Rectal smooth muscle tissue (tissue), 1 donor: Measurements from ENCODE around the gene RSPO1.

Source experiments
- H3K27ac ChIP-seq: one replicate; pipeline ENCODE4 v1.7.0; 2013; ENCODE audit warnings: low read depth, low read length, inconsistent platforms
- H3K27me3 ChIP-seq: one replicate; pipeline ENCODE4 v1.7.0; 2013; ENCODE audit warnings: low read length; ENCODE audit not compliant: control insufficient read depth, insufficient read depth
- H3K36me3 ChIP-seq: one replicate; pipeline ENCODE4 v1.7.0; 2013; ENCODE audit warnings: low read length; ENCODE audit not compliant: control insufficient read depth, insufficient read depth
- H3K4me1 ChIP-seq: one replicate; pipeline ENCODE4 v1.7.0; 2013; ENCODE audit warnings: low read length; ENCODE audit not compliant: control insufficient read depth, insufficient read depth
- H3K4me3 ChIP-seq: one replicate; pipeline ENCODE4 v1.7.0; 2013; ENCODE audit warnings: low read length
- H3K9ac ChIP-seq: one replicate; pipeline ENCODE4 v1.7.0; 2013; ENCODE audit warnings: low read length

RSPO1 gene

GRCh38 chr1:37652976-37653375 lies 18.3 kb upstream of the RSPO1 start:
- H3K9ac ChIP-seq: no peak overlapping the region
- no peak overlapping the region for H3K27ac ChIP-seq
- H3K27me3 ChIP-seq: no peaks in the 10 kb centered on the region
- H3K36me3 ChIP-seq: no peaks in the 10 kb centered on the region
- no peaks in the 10 kb centered on the region for H3K4me1 ChIP-seq
- no peak overlapping the region for H3K4me3 ChIP-seq

- no peaks in the 10 kb centered on the region for H3K36me3 ChIP-seq
- H3K4me3 ChIP-seq: no peak overlapping the region
- no peak overlapping the region for H3K27ac ChIP-seq
- no peaks in the 10 kb centered on the region for H3K4me1 ChIP-seq
- H3K9ac ChIP-seq: no peak overlapping the region
- H3K27me3 ChIP-seq: no peaks in the 10 kb centered on the region
Measured at GRCh38 chr1:37651803-37652202, 17.1 kb upstream of the RSPO1 start.

- Histone ChIP-seq H3K27me3 (no peaks in the 10 kb centered on the region), H3K36me3 (no peaks in the 10 kb centered on the region), H3K4me1 (no peaks in the 10 kb centered on the region), H3K4me3 (no peak overlapping the region), H3K27ac (no peak overlapping the region), H3K9ac (no peak overlapping the region)
Measured at GRCh38 chr1:37650721-37651120, 16.0 kb upstream of the RSPO1 start.

GRCh38 chr1:37650173-37650572 lies 15.5 kb upstream of the RSPO1 start:
- no peaks in the 10 kb centered on the region for H3K4me1 ChIP-seq
- no peaks in the 10 kb centered on the region for H3K27me3 ChIP-seq
- no peak overlapping the region for H3K27ac ChIP-seq
- H3K36me3 ChIP-seq: no peaks in the 10 kb centered on the region
- H3K9ac ChIP-seq: no peak overlapping the region
- H3K4me3 ChIP-seq: no peak overlapping the region

- Histone ChIP-seq H3K9ac (no peak overlapping the region), H3K36me3 (no peaks in the 10 kb centered on the region), H3K27ac (no peak overlapping the region), H3K4me1 (no peaks in the 10 kb centered on the region), H3K27me3 (no peaks in the 10 kb centered on the region), H3K4me3 (no peak overlapping the region)
Measured at GRCh38 chr1:37647281-37647680, 12.6 kb upstream of the RSPO1 start.

GRCh38 chr1:37641059-37641458 lies 6.4 kb upstream of the RSPO1 start:
- Histone ChIP-seq H3K27me3 (peaks cover 4% of the 10 kb centered on the region), H3K36me3 (no peaks in the 10 kb centered on the region), H3K27ac (no peak overlapping the region), H3K9ac (no peak overlapping the region), H3K4me1 (no peaks in the 10 kb centered on the region), H3K4me3 (no peak overlapping the region)

GRCh38 chr1:37636435-37636834 lies 1.7 kb upstream of the RSPO1 start:
- Histone ChIP-seq H3K27me3 (peaks cover 35% of the 10 kb centered on the region), H3K36me3 (no peaks in the 10 kb centered on the region), H3K27ac (no peak overlapping the region), H3K4me3 (no peak overlapping the region), H3K4me1 (no peaks in the 10 kb centered on the region), H3K9ac (no peak overlapping the region)

- H3K27ac ChIP-seq: no peak overlapping the region
- no peak overlapping the region for H3K4me3 ChIP-seq
- no peaks in the 10 kb centered on the region for H3K36me3 ChIP-seq
- peaks cover 32% of the 10 kb centered on the region for H3K27me3 ChIP-seq
- H3K9ac ChIP-seq: no peak overlapping the region
- H3K4me1 ChIP-seq: no peaks in the 10 kb centered on the region
Measured at GRCh38 chr1:37634992-37635902, 555 bp upstream of the RSPO1 start.

GRCh38 chr1:37633938-37634243 lies 801 bp downstream of the RSPO1 start:
- Histone ChIP-seq H3K27me3 (peaks cover 32% of the 10 kb centered on the region), H3K9ac (no peak overlapping the region), H3K4me3 (peak overlapping the region; percentile 52), H3K4me1 (no peaks in the 10 kb centered on the region), H3K36me3 (no peaks in the 10 kb centered on the region), H3K27ac (no peak overlapping the region)

GRCh38 chr1:37633040-37633937 lies 1.4 kb downstream of the RSPO1 start:
- Histone ChIP-seq H3K36me3 (no peaks in the 10 kb centered on the region), H3K9ac (no peak overlapping the region), H3K27ac (no peak overlapping the region), H3K4me3 (peak overlapping the region; percentile 52), H3K27me3 (peaks cover 32% of the 10 kb centered on the region), H3K4me1 (no peaks in the 10 kb centered on the region)

- Histone ChIP-seq H3K9ac (no peak overlapping the region), H3K27ac (no peak overlapping the region), H3K36me3 (no peaks in the 10 kb centered on the region), H3K27me3 (peaks cover 31% of the 10 kb centered on the region), H3K4me1 (no peaks in the 10 kb centered on the region), H3K4me3 (no peak overlapping the region)
Measured at GRCh38 chr1:37631036-37631435, 3.7 kb downstream of the RSPO1 start.

GRCh38 chr1:37630426-37631028 lies 4.2 kb downstream of the RSPO1 start:
- H3K27ac ChIP-seq: no peak overlapping the region
- no peaks in the 10 kb centered on the region for H3K36me3 ChIP-seq
- no peak overlapping the region for H3K4me3 ChIP-seq
- H3K4me1 ChIP-seq: no peaks in the 10 kb centered on the region
- H3K27me3 ChIP-seq: peaks cover 27% of the 10 kb centered on the region
- no peak overlapping the region for H3K9ac ChIP-seq
